GM19238 (cell line): ENCODE data around the gene PGC.

Source experiments
- DNase-seq: peaks from one replicate; pipeline ENCODE4 v3.0.0; 2011; ENCODE audit warnings: low spot score; ENCODE audit not compliant: insufficient read length

The PGC gene

GRCh38 chr6:41747256-41748101 is at the start of gene PGC:
TSS of gene PGC (minus strand) at chr6:41747397. CDS start at chr6:41747334, 63 bp downstream.
- no peak for DNase-seq

GRCh38 chr6:41796474-41796873 is 49.3 kb upstream of the PGC start:
- DNase-seq, result no peak

DNA sequence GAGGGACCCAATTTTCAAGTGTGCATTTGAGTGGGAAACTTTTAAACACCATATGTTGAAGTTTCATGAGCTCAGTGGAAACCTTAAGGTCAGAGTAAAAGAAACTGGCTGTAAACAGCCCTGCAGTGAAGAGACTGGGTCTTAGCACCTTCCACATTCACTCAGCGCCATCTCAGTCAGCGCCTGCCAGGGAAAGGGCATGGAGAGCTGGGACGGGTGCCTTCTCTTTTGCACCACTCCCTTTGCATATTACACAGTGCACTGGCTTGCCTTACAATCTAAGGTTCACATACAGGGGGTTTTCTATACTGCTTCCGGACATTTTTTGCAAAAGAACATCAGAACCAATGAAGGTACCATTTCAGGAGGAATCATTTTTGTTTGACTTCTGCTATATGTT is 44.8 kb upstream of the PGC start:
- DNase-seq, result no peak

- no peak for DNase-seq
These were observed 44.1 kb upstream of the PGC start for GRCh38 chr6:41791305-41791704.

GRCh38 chr6:41790045-41790444 is 42.8 kb upstream of the PGC start:
- DNase-seq, result no peak

GRCh38 chr6:41789390-41789724 is 42.2 kb upstream of the PGC start:
- DNase-seq, result no peak

DNA sequence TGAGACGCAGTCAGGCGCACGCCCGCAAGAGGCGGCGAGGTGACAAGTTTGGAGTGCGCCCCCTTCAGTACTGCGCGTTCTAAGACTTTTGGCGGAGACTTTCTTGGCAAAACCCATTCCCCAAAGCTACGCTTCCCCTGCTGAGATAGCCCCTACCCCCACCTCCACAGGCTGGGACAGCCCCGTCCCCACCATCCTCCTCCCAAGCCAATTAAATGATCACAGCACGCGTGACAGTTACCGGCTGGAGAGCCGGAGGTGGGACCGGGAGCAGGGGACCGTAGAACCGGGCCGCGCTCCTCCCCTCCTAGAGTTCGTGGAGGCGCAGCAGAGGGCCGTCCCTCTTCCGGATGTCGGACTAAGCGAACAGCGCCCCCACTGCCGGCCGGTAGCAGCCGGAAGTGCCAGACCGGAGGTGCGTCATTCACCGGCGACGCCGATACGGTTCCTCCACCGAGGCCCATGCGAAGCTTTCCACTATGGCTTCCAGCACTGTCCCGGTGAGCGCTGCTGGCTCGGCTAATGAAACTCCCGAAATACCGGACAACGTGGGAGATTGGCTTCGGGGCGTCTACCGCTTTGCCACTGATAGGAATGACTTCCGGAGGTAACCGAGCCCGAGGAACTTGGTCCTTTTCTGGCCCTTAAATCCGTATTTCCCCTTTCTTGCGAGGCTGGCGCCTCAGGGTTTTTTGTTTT is 40.2 kb upstream of the PGC start, which contains the start of gene TOMM6:
TSS of gene TOMM6 (plus strand) at position 476 of the 699 bp plus-strand sequence. CDS start at position 480, 4 bp downstream.
- DNase-seq, result peak; percentile 89

DNA sequence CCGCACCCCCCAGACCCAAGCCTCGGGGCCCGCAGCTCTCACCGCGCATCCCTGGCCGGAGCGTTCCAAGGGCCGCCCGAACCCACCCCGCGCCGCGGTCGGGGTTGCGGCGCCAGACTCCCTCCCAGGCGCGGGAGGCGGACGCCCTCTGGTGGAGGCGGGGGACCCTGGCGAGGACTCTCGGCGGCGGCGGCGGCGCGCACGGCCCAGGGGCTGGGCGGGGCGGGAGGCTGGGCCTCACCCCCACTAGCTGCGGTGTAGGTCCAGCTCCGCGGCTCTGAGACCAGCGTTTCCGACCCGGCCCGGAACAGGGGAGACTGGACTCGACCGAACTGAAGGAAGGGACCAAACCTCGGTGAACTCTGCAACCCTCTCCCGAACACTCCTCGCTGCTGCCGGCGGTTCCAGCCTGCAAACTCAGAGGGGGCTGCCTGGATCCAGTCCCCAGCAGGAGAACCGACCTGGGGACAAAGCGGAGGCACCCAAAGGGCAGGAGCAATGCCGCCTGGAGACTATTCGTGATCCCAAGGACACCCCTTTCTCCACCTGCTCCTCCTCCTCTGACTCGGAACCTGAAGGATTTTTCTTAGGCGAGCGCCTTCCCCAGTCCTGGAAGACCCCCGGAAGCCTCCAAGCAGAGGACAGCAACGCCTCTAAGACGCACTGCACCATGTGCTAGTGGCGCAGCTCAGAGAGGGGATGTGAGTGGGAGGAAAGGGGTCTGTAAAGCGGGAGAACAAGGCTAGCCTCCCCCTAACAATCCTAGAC is 39.4 kb upstream of the PGC start:
- DNase-seq, result peak; percentile 87

- DNase-seq, result no peak
These were observed 38.7 kb upstream of the PGC start for GRCh38 chr6:41785689-41786450.

DNA sequence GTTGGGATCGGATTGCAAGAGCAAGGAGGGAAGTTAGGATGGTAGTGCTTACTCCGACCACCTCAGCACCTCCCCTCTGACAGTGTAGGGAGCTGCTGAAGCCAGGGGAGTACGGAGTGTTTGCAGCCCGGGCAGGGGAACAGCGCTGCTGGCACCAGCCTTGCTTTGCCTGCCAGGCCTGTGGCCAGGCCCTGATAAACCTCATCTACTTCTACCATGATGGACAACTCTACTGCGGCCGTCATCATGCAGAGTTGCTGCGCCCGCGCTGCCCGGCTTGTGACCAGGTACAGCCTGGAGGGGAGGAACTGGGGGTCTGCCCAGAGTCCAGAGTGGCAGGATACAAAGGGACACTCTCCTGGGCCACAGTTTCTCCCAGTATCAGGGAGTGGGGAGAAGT is 38.1 kb upstream of the PGC start:
- DNase-seq, result no peak

- DNase-seq, result no peak
These were observed 37.5 kb upstream of the PGC start for GRCh38 chr6:41784581-41785171.

- DNase-seq, result no peak
These were observed 36.0 kb upstream of the PGC start for GRCh38 chr6:41783106-41783780.

- no peak for DNase-seq
These were observed 34.2 kb upstream of the PGC start for GRCh38 chr6:41781366-41781730.

- no peak for DNase-seq
These were observed 33.6 kb upstream of the PGC start, which contains the start of gene PRICKLE4 for GRCh38 chr6:41780551-41781365. TSS of gene PRICKLE4 (plus strand) at chr6:41780782. CDS start at chr6:41783474, 2,692 bp downstream.

DNA sequence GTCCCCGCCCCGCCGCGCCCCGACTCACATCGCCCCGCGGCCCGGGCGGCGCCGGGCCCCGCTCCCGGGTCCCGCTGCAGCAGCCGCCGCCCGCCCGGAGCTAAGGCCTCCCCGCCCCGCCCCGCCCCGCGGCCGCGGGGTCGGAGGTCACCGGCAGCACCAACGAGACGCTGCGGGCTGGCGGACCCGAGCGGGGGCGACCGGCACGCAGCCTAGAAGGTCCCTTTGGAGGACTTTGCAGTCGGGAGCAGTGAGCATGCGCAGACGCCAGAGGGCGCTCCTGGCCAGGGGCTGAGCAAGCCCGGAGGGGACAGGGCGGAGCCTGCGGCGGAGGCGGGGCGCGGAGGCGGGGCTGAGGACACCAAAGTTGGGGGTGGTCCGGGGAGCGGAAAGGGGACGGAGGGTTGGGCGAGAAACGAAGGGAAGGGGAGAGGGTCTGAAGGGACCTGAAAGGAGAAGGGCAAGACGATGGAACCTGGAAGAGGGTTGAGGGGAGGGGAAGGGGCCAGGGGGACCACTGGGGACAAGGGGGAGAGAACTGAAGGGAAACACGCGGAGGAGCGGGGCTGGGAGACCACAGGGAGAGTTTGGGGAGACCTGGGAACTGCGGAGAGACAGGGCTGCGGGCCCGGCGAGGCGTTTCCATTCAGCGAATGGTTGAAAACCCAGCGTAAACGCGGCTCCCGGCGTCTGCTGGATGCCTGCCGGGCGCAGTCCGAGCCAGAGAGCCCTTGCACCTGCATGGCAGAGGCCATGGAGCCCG is 32.8 kb upstream of the PGC start, which contains the start of gene FRS3:
TSS of gene FRS3 (minus strand) at position 113 of the 763 bp plus-strand sequence. CDS start 2,913 bp downstream, outside the sequence.
- DNase-seq, result peak; percentile 98

DNA sequence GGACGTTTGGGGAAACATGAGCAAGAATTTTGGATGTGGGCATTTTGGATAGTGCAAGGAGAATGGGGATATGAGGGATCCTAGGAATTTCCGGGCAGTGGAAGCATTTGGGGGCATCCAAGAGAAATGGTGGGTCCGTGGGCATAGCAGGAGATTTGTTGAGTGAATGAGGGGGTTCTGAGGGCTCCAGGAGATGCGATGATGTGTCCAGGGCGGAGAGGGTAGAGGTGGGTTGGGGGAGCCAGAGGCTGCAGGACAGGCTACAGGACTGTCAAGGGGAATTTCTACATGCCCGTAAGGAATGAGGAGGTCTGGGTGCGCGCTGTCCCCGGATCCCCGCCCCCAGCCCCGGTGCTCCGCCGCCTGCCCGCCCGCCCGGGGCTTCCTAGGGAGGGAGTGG is 32.1 kb upstream of the PGC start:
- no peak for DNase-seq

DNA sequence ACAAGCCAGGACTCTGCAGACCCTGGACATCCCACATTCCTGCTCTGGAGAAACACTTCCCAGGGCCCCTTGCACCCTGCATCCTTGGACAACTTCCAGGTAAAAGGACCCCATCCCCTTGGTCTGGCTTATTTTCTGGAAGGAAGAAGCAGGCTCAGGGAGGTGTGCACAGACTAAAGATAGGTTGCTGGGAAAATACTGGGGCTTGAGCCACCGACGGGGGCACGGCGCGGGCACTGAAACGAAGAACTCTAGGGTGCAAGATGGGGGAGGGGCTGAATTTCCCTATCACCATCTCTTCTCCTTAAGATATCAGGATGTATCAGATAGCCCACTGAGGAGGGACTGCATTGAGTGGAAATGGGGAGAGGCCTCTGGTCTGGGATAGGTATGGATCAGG is 31.7 kb upstream of the PGC start:
- no peak for DNase-seq

- DNase-seq, result no peak
These were observed 30.5 kb upstream of the PGC start for GRCh38 chr6:41777551-41778285.
